ENCODE data around the gene CDKN2B-AS1. TPM values are rescaled to one million over a fixed set of nuclear protein-coding genes. Genes with fewer than 3 reads are reported as not detected.

CDKN2B-AS1 gene
- total RNA-seq, 1 donor from 2014 or later = 2.3 TPM

DNA sequence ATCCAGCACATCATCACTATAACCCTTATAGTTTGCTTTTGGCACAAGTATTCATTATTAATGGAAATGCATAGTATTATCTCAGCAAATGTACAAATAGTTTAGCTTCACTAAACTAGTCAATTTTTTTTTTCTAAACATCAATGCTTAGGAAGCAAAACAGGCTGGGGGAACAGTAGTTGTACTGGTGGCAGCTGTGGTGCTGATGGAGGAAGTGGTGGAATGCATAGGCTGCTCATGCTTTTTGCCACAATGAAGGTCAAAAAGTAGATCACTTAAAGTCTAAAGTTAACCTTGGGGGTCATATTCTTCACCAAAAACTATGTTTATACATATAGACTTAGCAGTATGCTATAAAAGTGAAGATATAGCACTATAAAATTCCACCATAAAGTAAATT lies 50.8 kb downstream of the CDKN2B-AS1 start:
- intact Hi-C loops (cut with DNase I) = no loop called here
- DNase-seq (no peak), ATAC-seq (no peak)
- Histone ChIP-seq H3K27me3 (no peaks in the 10 kb centered on the region), H3K4me3 (no peak overlapping the region), H3K9me3 (no peaks in the 10 kb centered on the region), H3K4me1 (no peaks in the 10 kb centered on the region), H3K36me3 (no peaks in the 10 kb centered on the region), H3K27ac (no peak overlapping the region)
- TF ChIP-seq, protein P1, sequence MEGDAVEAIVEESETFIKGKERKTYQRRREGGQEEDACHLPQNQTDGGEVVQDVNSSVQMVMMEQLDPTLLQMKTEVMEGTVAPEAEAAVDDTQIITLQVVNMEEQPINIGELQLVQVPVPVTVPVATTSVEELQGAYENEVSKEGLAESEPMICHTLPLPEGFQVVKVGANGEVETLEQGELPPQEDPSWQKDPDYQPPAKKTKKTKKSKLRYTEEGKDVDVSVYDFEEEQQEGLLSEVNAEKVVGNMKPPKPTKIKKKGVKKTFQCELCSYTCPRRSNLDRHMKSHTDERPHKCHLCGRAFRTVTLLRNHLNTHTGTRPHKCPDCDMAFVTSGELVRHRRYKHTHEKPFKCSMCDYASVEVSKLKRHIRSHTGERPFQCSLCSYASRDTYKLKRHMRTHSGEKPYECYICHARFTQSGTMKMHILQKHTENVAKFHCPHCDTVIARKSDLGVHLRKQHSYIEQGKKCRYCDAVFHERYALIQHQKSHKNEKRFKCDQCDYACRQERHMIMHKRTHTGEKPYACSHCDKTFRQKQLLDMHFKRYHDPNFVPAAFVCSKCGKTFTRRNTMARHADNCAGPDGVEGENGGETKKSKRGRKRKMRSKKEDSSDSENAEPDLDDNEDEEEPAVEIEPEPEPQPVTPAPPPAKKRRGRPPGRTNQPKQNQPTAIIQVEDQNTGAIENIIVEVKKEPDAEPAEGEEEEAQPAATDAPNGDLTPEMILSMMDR (IDR thresholded peaks at IDR 0.05) = no peak

DNA sequence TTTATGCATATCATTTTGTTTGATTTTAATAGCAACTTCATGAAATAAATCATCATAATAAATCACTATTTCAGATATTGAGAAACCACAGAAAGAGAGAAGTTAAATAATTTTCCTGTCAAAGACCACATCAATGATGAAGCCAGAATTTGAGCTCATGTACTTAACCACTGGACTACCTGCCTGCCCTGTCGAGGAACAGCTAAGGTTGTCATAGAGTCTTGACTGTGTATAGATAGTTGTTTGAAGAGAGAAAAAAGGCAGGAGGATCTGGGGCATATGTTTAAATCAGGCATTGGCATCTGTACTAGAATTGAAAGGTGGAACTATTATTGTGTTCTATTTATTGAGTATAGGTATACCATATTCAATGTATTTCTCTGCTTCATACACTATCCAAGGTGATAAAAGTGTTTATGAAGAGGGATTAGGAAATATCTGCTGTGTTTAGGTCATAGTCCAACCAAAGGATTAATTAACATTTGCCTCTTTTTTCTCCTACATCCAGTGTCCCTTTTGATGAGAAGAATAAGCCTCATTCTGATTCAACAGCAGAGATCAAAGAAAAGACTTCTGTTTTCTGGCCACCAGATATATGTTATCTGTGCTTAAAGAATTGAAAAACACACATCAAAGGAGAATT lies 51.8 kb downstream of the CDKN2B-AS1 start:
- ATAC-seq = no peak
- Histone ChIP-seq H3K27ac (no peak overlapping the region), H3K27me3 (no peaks in the 10 kb centered on the region), H3K4me1 (no peaks in the 10 kb centered on the region), H3K4me3 (no peak overlapping the region), H3K36me3 (no peaks in the 10 kb centered on the region), H3K9me3 (no peaks in the 10 kb centered on the region)
- intact Hi-C loops (cut with DNase I) = no loop called here
- TF ChIP-seq, protein P1 (IDR thresholded peaks at IDR 0.05) = no peak
- DNase-seq = no peak

DNA sequence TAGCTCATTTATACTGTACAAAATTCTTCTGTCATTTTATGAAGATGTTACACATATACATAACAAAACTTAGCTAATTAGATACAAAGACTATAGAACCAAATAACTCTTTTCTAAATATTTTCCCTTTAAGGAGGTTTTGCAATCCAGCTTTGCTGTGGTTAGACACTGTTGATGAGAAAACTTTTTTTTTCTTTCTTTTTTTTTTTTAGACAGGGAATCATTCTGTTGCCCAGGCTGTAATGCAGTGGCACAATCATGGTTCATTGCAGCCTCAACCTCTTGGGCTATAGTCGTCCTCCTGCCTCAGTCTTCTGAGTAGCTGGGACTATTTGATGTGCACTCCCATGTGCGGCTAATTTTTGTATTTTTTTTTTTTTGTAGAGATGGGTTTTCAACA lies 53.0 kb downstream of the CDKN2B-AS1 start:
- Histone ChIP-seq H3K4me1 (no peaks in the 10 kb centered on the region), H3K27ac (no peak overlapping the region), H3K4me3 (no peak overlapping the region), H3K9me3 (no peaks in the 10 kb centered on the region), H3K36me3 (no peaks in the 10 kb centered on the region), H3K27me3 (no peaks in the 10 kb centered on the region)
- TF ChIP-seq, protein P1 (IDR thresholded peaks at IDR 0.05) = no peak
- no peak for DNase-seq
- ATAC-seq = no peak
- intact Hi-C loops (cut with DNase I) = no loop called here

DNA sequence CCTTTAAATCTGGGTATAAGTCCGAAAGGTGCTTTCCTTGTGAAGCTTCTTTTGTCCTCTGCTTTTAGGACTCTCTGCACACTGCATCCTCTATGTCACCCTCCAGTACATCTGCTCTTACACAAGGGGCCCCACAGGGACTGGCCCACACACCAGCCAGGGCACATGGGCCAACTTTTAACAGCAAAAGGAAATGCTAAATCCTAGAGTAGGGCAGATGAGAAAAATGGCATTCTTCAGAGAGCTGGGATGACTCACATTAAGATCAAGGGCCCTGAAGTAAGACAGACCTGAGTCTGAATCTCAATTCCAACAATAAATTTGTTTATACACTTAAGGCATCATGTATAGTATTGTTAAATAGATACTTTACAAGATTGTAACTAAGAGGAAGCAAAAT lies 54.8 kb downstream of the CDKN2B-AS1 start:
- ATAC-seq (no peak), DNase-seq (no peak)
- Histone ChIP-seq H3K27ac (no peak overlapping the region), H3K36me3 (no peaks in the 10 kb centered on the region), H3K4me1 (no peaks in the 10 kb centered on the region), H3K27me3 (no peaks in the 10 kb centered on the region), H3K4me3 (no peak overlapping the region), H3K9me3 (no peaks in the 10 kb centered on the region)
- intact Hi-C loops (cut with DNase I) = no loop called here
- TF ChIP-seq, protein P1 (IDR thresholded peaks at IDR 0.05) = no peak

DNA sequence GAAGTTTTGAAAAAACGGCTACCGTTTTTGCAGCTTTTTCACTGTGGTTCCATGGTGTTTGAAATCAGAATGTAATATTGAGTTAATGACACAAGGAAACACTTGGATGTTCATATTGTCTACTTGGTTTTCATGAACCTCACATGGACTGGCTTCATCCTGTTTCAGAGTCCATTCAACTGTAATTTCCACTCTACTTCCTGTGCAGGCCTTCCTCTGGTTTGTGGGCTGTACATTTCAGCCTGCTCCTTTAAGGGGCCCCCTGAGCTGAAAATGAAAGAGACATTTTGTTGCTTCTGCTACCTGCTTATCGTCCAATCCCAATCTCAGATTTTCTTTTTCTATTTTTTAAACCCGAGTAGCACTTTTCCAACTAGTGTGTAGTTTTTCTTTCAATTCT lies 56.3 kb downstream of the CDKN2B-AS1 start:
- ATAC-seq = no peak
- DNase-seq = no peak
- Histone ChIP-seq H3K4me1 (no peaks in the 10 kb centered on the region), H3K4me3 (no peak overlapping the region), H3K27me3 (no peaks in the 10 kb centered on the region), H3K36me3 (no peaks in the 10 kb centered on the region), H3K27ac (no peak overlapping the region), H3K9me3 (no peaks in the 10 kb centered on the region)
- intact Hi-C loops (cut with DNase I) = no loop called here
- TF ChIP-seq, protein P1 (IDR thresholded peaks at IDR 0.05) = no peak
